HEK293 (cell line): ENCODE data around the gene ANXA4.

Experiments used
- HIC1 ChIP-seq: fragments of 450-650 bp; formaldehyde crosslinking; IDR thresholded peaks from 2 replicates; pipeline ENCODE4 v1.5.1; 2016; ENCODE audit warnings: missing biosample characterization, missing genetic modification characterization
- MYNN ChIP-seq: fragments of 450-650 bp; formaldehyde crosslinking; IDR thresholded peaks from 2 replicates; pipeline ENCODE4 v1.5.1; 2016; ENCODE audit warnings: missing biosample characterization, missing genetic modification characterization, borderline replicate concordance
- PBX3 ChIP-seq: sonication (generic); formaldehyde crosslinking; IDR thresholded peaks from 2 replicates; pipeline ENCODE4 v1.8.1; 2022; ENCODE audit warnings: mild to moderate bottlenecking, moderate library complexity, missing genetic modification reagents
- ZIC2 ChIP-seq: fragments of 450-650 bp; formaldehyde crosslinking; IDR thresholded peaks from 2 replicates; pipeline ENCODE4 v1.5.1; 2016; ENCODE audit warnings: missing biosample characterization, missing genetic modification characterization
- ZNF302 ChIP-seq: fragments of 450-650 bp; formaldehyde crosslinking; IDR thresholded peaks from 2 replicates; pipeline ENCODE4 v1.5.1; 2016; ENCODE audit warnings: missing biosample characterization, missing genetic modification characterization, low read depth
- ZNF324 ChIP-seq: fragments of 450-650 bp; formaldehyde crosslinking; IDR thresholded peaks from 2 replicates; pipeline ENCODE4 v1.5.1; 2016; ENCODE audit warnings: missing biosample characterization, missing genetic modification characterization
- ZNF645 ChIP-seq: fragments of 450-650 bp; formaldehyde crosslinking; IDR thresholded peaks from 2 replicates; pipeline ENCODE4; 2016; ENCODE audit warnings: missing biosample characterization, missing genetic modification characterization
- TF ChIP-seq, protein P1 (sequence below): fragments of 450-650 bp; formaldehyde crosslinking; IDR thresholded peaks from 2 replicates; pipeline ENCODE4 v1.5.1; 2016; ENCODE audit warnings: missing biosample characterization, missing genetic modification characterization

GRCh38 chr2:69768235-69768634, 26.3 kb downstream of the ANXA4 start:
- TF ChIP-seq ZNF324 (tag by site-specific recombination) (no peak), HIC1 (tag by site-specific recombination) (no peak), ZNF302 (tag by site-specific recombination) (no peak), PBX3 (CRISPR knock-in tag) (no peak), ZIC2 (no peak), MYNN (tag by site-specific recombination) (no peak), ZNF645 (tag by site-specific recombination) (no peak)
- TF ChIP-seq, protein P1, sequence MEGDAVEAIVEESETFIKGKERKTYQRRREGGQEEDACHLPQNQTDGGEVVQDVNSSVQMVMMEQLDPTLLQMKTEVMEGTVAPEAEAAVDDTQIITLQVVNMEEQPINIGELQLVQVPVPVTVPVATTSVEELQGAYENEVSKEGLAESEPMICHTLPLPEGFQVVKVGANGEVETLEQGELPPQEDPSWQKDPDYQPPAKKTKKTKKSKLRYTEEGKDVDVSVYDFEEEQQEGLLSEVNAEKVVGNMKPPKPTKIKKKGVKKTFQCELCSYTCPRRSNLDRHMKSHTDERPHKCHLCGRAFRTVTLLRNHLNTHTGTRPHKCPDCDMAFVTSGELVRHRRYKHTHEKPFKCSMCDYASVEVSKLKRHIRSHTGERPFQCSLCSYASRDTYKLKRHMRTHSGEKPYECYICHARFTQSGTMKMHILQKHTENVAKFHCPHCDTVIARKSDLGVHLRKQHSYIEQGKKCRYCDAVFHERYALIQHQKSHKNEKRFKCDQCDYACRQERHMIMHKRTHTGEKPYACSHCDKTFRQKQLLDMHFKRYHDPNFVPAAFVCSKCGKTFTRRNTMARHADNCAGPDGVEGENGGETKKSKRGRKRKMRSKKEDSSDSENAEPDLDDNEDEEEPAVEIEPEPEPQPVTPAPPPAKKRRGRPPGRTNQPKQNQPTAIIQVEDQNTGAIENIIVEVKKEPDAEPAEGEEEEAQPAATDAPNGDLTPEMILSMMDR (tag by site-specific recombination), result no peak
